Keratinocyte (primary cell): ENCODE results near the gene CD160. TPM values are rescaled to one million over a fixed set of nuclear protein-coding genes. Genes with fewer than 3 reads are reported as not detected.

Experiments
- DNase-seq: peaks from one replicate; pipeline ENCODE4 v3.0.0-alpha.2; 2011; ENCODE audit warnings: low read depth, missing footprints, low spot score
- FAIRE-seq: peaks from 2 replicates; lab custom pipeline; 2011; peaks lifted over from hg19 to GRCh38; lab: Jason Lieb, UNC
- H2AFZ ChIP-seq: 2 replicates; pipeline ENCODE4 v1.6.0; 2012; ENCODE audit warnings: low read length, control low read depth, inconsistent platforms; ENCODE audit not compliant: control insufficient read depth
- H3K27ac ChIP-seq: 2 replicates; pipeline ENCODE4 v1.5.1; 2011; ENCODE audit warnings: low read length; ENCODE audit not compliant: control insufficient read depth, insufficient read depth
- H3K27me3 ChIP-seq: 3 replicates; pipeline ENCODE4 v1.6.0; 2011; ENCODE audit warnings: low read length; ENCODE audit not compliant: control insufficient read depth, insufficient read depth; ENCODE audit errors: extremely low read depth
- H3K36me3 ChIP-seq, 2 experiments: 2 replicates in 1 of 2; 3 replicates in 1 of 2; pipeline ENCODE4 v1.5.1; 2011; ENCODE audit warnings: low read length in 2 of 2, mild to moderate bottlenecking in 1 of 2; ENCODE audit not compliant: control insufficient read depth in 2 of 2, insufficient read depth in 2 of 2; ENCODE audit errors: extremely low read depth in 1 of 2
- H3K4me1 ChIP-seq: 3 replicates; pipeline ENCODE4 v1.5.1; 2011; ENCODE audit warnings: low read length; ENCODE audit not compliant: control insufficient read depth, insufficient read depth; ENCODE audit errors: extremely low read depth
- H3K4me2 ChIP-seq: 3 replicates; pipeline ENCODE4 v1.6.0; 2011; ENCODE audit warnings: low read depth, low read length; ENCODE audit not compliant: control insufficient read depth, insufficient read depth; ENCODE audit errors: extremely low read depth
- H3K4me3 ChIP-seq, 3 experiments: fragments of 200-600 bp in 1 of 3; sonication (generic) in 1 of 3; 2 replicates in 2 of 3; 3 replicates in 1 of 3; pipeline ENCODE4 v1.5.1; 2011 to 2016; ENCODE audit warnings: low read length in 3 of 3, mild to moderate bottlenecking in 3 of 3, control low read depth in 2 of 3, inconsistent platforms in 1 of 3, low read depth in 1 of 3, mixed read lengths in 1 of 3, mixed run types in 1 of 3, moderate library complexity in 1 of 3; ENCODE audit not compliant: control insufficient read depth in 2 of 3, insufficient read depth in 2 of 3; ENCODE audit errors: extremely low read depth in 1 of 3
- H3K79me2 ChIP-seq: 2 replicates; pipeline ENCODE4 v1.6.0; 2012; ENCODE audit warnings: low read length; ENCODE audit not compliant: control insufficient read depth, insufficient read depth
- H3K9ac ChIP-seq: 3 replicates; pipeline ENCODE4 v1.6.0; 2011; ENCODE audit warnings: low read length; ENCODE audit not compliant: control insufficient read depth, insufficient read depth; ENCODE audit errors: extremely low read depth
- H3K9me1 ChIP-seq: 3 replicates; pipeline ENCODE4 v1.6.0; 2011; ENCODE audit warnings: low read length; ENCODE audit not compliant: control insufficient read depth, insufficient read depth; ENCODE audit errors: extremely low read depth
- H3K9me3 ChIP-seq: 2 replicates; pipeline ENCODE4 v1.5.1; 2012; ENCODE audit warnings: low read depth, low read length; ENCODE audit not compliant: control insufficient read depth
- H4K20me1 ChIP-seq: 3 replicates; pipeline ENCODE4 v1.6.0; 2011; ENCODE audit warnings: low read length; ENCODE audit not compliant: control insufficient read depth, insufficient read depth; ENCODE audit errors: extremely low read depth
- EZH2 ChIP-seq: IDR thresholded peaks from one replicate; pipeline ENCODE4 v1.6.1; 2012; ENCODE audit warnings: inconsistent platforms, mild to moderate bottlenecking, low read length, moderate library complexity
- dilution Hi-C: fragments of 300-500 bp; cut with MboI; formaldehyde crosslinking; loops from one replicate; pipeline ENCODE4 v1.7.0; 2020; ENCODE audit warnings: low sequenced_read_pairs; ENCODE audit not compliant: extremely low pct_ligation_motif_present
- polyA plus RNA-seq, 5 experiments: library from polyadenylated mRNA; depleted of rRNA in 3 of 5; stranded (reverse) in 3 of 5; stranded (forward) in 1 of 5; unstranded in 1 of 5; fragments of >200 nt; gene quantifications; 1 replicate in 1 of 5; 2 replicates in 3 of 5; 3 replicates in 1 of 5; pipeline versions ENCODE4 v1.2.1 to v1.2.3, GENCODE V29; 2011 to 2012; ENCODE audit warnings: missing spikeins in 2 of 5, low read depth in 1 of 5, low replicate concordance in 1 of 5
- TF ChIP-seq, protein P1 (sequence below), 3 experiments: IDR thresholded peaks in 1 of 3; conservative IDR thresholded peaks in 1 of 3; optimal IDR thresholded peaks in 1 of 3; 2 replicates in 2 of 3; 3 replicates in 1 of 3; pipeline versions ENCODE3 to v1.5.1; 2011; ENCODE audit warnings: low read length in 3 of 3, mild to moderate bottlenecking in 3 of 3, moderate library complexity in 2 of 3, control low read depth in 1 of 3, inconsistent platforms in 1 of 3; ENCODE audit not compliant: insufficient read depth in 2 of 3; ENCODE audit errors: extremely low read depth in 1 of 3

The CD160 gene
- polyA plus RNA-seq, 1 donor (not counting 4 experiments of a cell fraction or from before 2014, with no cell fraction given): not detected

DNA sequence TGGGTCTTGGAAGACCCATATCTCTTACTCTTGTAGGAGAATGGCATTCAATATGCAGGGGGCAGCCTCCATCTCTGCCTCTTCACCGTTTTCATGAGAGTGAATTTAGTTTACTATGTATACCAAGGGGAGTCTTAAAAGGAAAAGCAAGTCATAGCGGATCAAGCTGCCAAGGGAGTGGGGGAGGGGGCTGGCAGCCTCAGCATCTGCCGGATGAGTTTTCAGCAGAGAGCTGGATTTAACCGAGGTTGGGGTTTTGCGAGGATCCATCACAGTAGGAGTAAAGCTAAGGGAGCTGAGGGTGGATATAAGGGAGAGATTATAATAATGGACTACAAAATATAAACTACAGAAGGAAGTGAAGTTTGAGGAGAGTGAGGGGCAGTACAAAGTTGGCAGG is 9.9 kb downstream of the CD160 start:
- H3K4me2 ChIP-seq: no peak overlapping the region
- TF ChIP-seq, protein P1, sequence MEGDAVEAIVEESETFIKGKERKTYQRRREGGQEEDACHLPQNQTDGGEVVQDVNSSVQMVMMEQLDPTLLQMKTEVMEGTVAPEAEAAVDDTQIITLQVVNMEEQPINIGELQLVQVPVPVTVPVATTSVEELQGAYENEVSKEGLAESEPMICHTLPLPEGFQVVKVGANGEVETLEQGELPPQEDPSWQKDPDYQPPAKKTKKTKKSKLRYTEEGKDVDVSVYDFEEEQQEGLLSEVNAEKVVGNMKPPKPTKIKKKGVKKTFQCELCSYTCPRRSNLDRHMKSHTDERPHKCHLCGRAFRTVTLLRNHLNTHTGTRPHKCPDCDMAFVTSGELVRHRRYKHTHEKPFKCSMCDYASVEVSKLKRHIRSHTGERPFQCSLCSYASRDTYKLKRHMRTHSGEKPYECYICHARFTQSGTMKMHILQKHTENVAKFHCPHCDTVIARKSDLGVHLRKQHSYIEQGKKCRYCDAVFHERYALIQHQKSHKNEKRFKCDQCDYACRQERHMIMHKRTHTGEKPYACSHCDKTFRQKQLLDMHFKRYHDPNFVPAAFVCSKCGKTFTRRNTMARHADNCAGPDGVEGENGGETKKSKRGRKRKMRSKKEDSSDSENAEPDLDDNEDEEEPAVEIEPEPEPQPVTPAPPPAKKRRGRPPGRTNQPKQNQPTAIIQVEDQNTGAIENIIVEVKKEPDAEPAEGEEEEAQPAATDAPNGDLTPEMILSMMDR (optimal IDR thresholded peaks at IDR 0.05 in 1 of 3, IDR thresholded peaks at IDR 0.05 in 1 of 3, conservative IDR thresholded peaks at IDR 0.05 in 1 of 3; ENCODE audit: extremely low read depth in 1 of 3, insufficient read depth in 2 of 3, low read length in 3 of 3): no peak
- TF ChIP-seq EZH2: no peak
- H4K20me1 ChIP-seq: no peaks in the 10 kb centered on the region
- H3K4me1 ChIP-seq: no peaks in the 10 kb centered on the region
- no peak overlapping the region for H3K4me3 ChIP-seq
- no peak for DNase-seq
- H3K79me2 ChIP-seq: no peaks in the 10 kb centered on the region
- H3K9ac ChIP-seq: no peak overlapping the region
- H3K9me1 ChIP-seq: no peaks in the 10 kb centered on the region
- H3K36me3 ChIP-seq: no peaks in the 10 kb centered on the region
- H2AFZ ChIP-seq: no peak overlapping the region
- H3K27ac ChIP-seq: no peak overlapping the region
- dilution Hi-C loops: no loop called here
- no peaks in the 10 kb centered on the region for H3K27me3 ChIP-seq
- no peaks in the 10 kb centered on the region for H3K9me3 ChIP-seq
- FAIRE-seq: no peak

DNA sequence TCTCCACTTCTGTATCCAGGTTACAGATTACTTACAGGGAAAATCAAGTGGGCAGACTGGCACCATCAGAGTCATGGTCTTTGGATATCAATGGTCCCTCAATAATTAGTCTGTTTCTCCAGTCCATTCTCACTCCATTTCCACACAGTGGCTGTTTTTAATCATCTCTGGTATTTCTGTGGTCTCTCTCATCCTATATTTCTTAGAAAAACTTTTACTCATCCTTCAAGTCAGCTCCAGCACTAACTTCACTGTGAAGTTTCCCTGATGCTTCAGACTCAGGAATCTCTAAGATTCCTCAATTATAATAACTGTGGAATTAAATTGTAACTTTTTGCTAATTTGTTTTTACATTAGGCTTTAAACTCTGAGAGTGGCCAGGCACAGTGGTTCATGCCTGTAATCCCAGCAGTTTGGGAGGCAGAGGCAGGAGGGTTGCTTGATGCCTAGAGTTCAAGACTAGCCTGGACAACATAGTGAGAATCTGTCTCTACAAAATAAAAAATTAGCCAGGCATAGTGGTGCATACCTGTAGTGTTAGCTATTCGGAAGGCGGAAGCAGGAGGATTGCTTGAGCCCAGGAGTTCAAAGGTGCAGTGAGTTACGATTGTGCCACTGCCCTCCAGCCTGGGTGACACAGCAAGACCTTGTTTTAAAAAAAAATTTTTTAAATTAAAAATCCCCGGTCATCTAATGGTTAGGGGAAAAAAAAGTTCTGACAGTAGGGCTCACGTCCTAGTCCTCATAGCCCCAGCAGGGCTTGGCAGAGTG is 10.6 kb downstream of the CD160 start:
- Histone ChIP-seq H3K27ac (no peak overlapping the region), H3K9me3 (no peaks in the 10 kb centered on the region), H3K9me1 (no peaks in the 10 kb centered on the region), H3K4me1 (no peaks in the 10 kb centered on the region), H3K79me2 (no peaks in the 10 kb centered on the region), H3K27me3 (no peaks in the 10 kb centered on the region), H3K4me3 (no peak overlapping the region), H3K4me2 (no peak overlapping the region), H3K9ac (no peak overlapping the region), H3K36me3 (no peaks in the 10 kb centered on the region), H2AFZ (no peak overlapping the region), H4K20me1 (no peaks in the 10 kb centered on the region)
- dilution Hi-C loops: no loop called here
- DNase-seq (no peak), FAIRE-seq (no peak)
- TF ChIP-seq EZH2: no peak
- TF ChIP-seq, protein P1 (optimal IDR thresholded peaks at IDR 0.05 in 1 of 3, IDR thresholded peaks at IDR 0.05 in 1 of 3, conservative IDR thresholded peaks at IDR 0.05 in 1 of 3; ENCODE audit: extremely low read depth in 1 of 3, insufficient read depth in 2 of 3, low read length in 3 of 3): no peak
